HUES64 (cell line): ENCODE measurements around the gene CDC42EP1.
A peak's percentile ranks its signal among the peaks of the same experiment; 100 is the strongest.
"Not testable (repeated sequence)": the region's sequence is repeated elsewhere in the genome, so short reads cannot be mapped to it uniquely, and the experiment has no call there.

Source experiments
- H3K27ac ChIP-seq: 2 replicates; pipeline ENCODE4 v1.7.0; 2013; ENCODE audit warnings: low read depth, low read length, inconsistent platforms
- H3K27me3 ChIP-seq: 2 replicates; pipeline ENCODE4 v1.6.1; 2013; ENCODE audit warnings: mild to moderate bottlenecking, low read length; ENCODE audit not compliant: insufficient read depth
- H3K36me3 ChIP-seq: 2 replicates; pipeline ENCODE4 v1.6.1; 2013; ENCODE audit warnings: mild to moderate bottlenecking, low read length; ENCODE audit not compliant: insufficient read depth
- H3K4me1 ChIP-seq: 2 replicates; pipeline ENCODE4 v1.6.1; 2013; ENCODE audit warnings: mild to moderate bottlenecking, low read length, moderate library complexity; ENCODE audit not compliant: insufficient read depth
- H3K4me3 ChIP-seq: 2 replicates; pipeline ENCODE4 v1.5.1; 2013; ENCODE audit warnings: mild to moderate bottlenecking, low read length, moderate library complexity
- H3K9ac ChIP-seq: 2 replicates; pipeline ENCODE4 v1.6.1; 2013; ENCODE audit warnings: mild to moderate bottlenecking, low read depth, low read length
- H3K9me3 ChIP-seq: 2 replicates; pipeline ENCODE4 v1.6.1; 2013; ENCODE audit warnings: low read depth, low read length; ENCODE audit not compliant: insufficient read depth
- WGBS: fragments of 150-250, 120-280 bp; methylation state at CpG from one replicate; pipeline ENCODE4 v1.1.7; 2013; ENCODE audit warnings: missing lambda C conversion rate; 5-methylcytosine and 5-hydroxymethylcytosine counted together

The CDC42EP1 gene

DNA sequence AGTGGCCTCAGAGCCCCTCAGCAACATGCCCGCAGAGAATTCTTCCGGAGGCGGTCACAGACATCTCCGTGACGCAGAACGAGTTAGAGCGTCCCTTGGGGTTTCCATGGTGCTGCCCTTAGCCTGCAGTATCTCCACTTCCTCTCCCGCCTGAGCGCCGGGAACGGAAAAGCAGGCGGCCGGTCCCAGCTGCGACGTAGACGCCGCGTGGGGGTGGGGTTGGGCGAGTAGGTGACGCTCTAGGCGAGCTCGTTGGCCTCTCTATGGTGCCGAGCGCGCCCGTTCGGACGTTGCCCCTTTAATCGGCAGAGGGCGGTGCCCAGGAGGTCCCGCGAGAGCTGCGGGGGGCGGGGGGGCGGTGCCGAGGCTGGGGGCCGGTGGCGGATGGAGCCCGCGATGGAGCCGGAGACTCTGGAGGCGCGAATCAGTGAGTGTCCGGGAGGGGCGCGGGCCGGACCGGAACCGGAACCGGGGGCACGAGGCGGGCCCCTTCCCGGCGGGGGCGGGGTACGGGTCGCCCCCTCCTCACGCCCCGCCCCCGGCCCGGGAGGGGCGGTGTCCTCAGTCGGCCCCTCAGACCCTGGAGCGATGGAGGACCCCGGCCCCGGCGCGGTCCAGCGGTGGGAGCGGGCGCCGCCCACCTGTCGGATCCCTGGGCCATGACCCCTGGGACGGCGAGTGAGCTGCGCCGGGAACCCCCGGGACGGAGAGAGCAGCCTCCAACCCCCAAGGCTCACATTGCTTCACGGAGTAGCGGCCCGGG lies 48.4 kb downstream of the CDC42EP1 start, which contains the start of gene GGA1:
Gene GGA1, plus strand, starts transcription at position 358 of the 763 bp plus-strand sequence. Its CDS starts 27 bp downstream, at position 385.
- H3K36me3 ChIP-seq = no peaks in the 10 kb centered on the region
- H3K27me3 ChIP-seq = no peaks in the 10 kb centered on the region
- H3K9me3 ChIP-seq = no peaks in the 10 kb centered on the region
- H3K9ac ChIP-seq = peak within 1 kb of the TSS; percentile 95
- no peaks in the 10 kb centered on the region for H3K4me1 ChIP-seq
- peak within 1 kb of the TSS; percentile 78 for H3K4me3 ChIP-seq
- peak within 1 kb of the TSS; percentile 99 for H3K27ac ChIP-seq
- under 1% methylated on average over 82 of the region's 82 CpGs for WGBS

DNA sequence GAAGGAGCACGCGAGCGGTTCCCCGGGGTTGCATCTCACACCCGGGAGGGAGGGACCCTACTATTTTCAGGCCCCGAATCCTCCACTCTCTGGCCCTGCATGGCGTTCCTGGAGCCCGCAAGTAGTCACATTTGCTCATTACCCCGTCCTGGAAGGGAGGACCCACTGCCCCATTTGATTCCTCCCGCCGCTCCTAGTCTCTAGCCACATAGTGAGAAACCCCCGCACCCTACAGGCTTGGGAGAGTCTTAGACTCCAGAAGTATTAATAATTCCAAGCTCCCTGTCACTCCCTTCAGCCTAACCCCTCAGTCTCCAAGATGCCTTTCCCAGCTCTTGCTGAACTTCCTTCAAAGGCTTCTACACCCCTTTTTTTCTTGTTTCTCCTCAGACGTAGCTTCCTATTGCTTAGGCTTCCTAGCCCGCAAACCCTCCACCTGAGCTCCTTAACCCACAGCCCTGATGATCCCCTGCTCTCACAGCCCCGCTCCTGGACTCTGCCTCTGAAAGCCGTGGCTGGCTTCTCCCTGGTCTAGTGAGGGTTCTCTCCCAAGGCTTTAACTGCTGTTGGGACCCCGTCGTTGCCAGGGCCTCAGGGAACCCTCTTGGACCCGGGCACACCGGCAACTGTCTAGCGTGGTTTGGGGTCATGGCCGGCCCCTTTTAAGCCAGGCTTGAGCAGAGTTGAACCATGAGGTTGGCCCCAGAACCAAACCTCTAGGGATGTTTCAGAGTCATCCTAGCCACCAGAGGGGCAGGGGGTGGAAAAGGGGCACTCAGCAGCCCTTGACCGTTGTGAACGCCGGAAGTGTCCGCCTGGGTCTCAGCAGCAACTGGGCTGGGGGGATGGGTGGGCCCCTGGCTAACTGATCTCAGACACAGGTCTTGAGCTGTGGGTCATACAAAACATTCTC lies 49.2 kb downstream of the CDC42EP1 start:
- peak overlapping the region; percentile 78 for H3K4me3 ChIP-seq
- H3K36me3 ChIP-seq = peaks cover 7% of the 10 kb centered on the region; the same call in 1 of the 2 replicates
- 17% methylated on average over 26 of the region's 26 CpGs for WGBS
- H3K4me1 ChIP-seq = no peaks in the 10 kb centered on the region
- peak overlapping the region; percentile 84 for H3K9ac ChIP-seq
- no peaks in the 10 kb centered on the region for H3K9me3 ChIP-seq
- no peaks in the 10 kb centered on the region for H3K27me3 ChIP-seq
- peak overlapping the region; percentile 99; the same call in 1 of the 2 replicates for H3K27ac ChIP-seq

DNA sequence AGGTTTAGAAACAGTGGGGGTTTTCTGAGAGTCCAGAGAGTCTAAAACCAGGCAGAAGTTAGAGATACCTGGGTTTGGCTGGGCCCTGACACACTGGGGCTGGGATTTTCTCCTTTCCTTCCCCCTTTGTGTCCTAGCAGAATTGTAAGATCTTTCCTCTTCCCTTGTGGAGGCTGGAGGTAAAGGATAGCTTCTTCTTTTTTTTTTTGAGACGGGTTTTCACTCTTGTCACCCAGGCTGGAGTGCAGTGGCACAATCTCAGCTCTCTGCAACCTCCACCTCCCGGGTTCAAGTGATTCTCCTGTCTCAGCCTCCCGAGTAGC lies 49.8 kb downstream of the CDC42EP1 start:
- H3K9ac ChIP-seq, H3K27ac ChIP-seq, H3K9me3 ChIP-seq, H3K4me1 ChIP-seq, H3K27me3 ChIP-seq: not testable (repeated sequence)
- Histone ChIP-seq H3K4me3 (peak overlapping the region; percentile 78), H3K36me3 (peaks cover 11% of the 10 kb centered on the region; the same call in 1 of the 2 replicates)
- 88% methylated on average over 3 of the region's 3 CpGs for WGBS

DNA sequence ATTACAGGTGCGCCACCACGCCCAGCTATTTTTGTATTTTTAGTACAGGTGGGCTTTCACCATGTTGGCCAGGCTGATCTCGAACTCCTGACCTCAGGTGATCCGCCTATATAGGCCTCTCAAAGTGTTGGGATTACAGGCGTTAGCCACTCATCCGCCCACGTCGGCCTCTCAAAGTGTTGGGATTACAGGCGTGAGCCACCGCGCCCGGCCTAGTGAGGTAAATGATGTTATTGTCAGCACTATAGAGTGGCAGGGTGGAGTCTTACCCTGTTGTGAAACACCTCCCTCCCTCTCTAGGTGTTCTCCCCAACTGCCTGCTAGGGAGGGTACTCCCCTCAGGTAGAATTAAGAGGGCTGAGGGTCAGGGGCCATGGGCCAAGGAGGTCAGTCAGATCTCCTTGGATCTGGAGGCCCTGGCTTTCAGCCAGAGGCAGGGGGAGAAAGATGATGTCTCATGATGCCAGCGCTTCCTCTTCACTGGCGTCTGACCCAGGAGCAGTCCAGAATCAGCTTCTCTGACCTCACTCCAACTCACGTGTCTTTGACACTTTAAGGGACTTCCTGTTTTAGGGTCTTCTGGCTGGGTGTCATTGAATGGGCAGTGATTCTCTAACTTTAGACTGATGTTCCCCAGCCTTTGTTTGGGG lies 50.3 kb downstream of the CDC42EP1 start:
- no peaks in the 10 kb centered on the region for H3K27me3 ChIP-seq
- no peak overlapping the region for H3K27ac ChIP-seq
- no peaks in the 10 kb centered on the region for H3K4me1 ChIP-seq
- no peak overlapping the region for H3K4me3 ChIP-seq
- H3K9ac ChIP-seq = no peak overlapping the region
- H3K9me3 ChIP-seq = no peaks in the 10 kb centered on the region
- WGBS = 96% methylated on average over 15 of the region's 15 CpGs
- peaks cover 11% of the 10 kb centered on the region; the same call in 1 of the 2 replicates for H3K36me3 ChIP-seq

DNA sequence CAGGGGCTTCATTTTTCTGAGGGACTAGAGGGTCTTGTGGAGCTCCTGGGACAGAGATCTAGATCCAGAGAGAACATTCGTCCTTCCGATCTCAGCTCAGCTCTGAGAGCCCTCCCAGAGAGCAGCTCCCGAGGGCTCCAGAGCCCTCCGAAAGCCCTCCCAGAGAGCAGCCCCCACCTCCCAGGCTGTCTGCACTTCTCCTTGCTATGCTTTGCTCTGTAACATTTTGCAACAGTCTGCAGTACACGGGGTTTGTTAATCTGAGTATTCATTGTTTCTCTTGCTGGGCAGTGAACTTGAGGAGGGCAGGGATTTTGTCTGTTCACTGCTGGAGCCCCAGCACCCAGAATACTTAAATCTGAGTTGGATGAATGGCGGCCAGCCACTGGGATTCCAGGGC lies 50.9 kb downstream of the CDC42EP1 start:
- WGBS = 93% methylated on average over 6 of the region's 6 CpGs
- Histone ChIP-seq H3K4me3 (no peak overlapping the region), H3K9me3 (no peaks in the 10 kb centered on the region), H3K36me3 (peaks cover 14% of the 10 kb centered on the region), H3K27me3 (no peaks in the 10 kb centered on the region), H3K27ac (no peak overlapping the region), H3K9ac (no peak overlapping the region), H3K4me1 (no peaks in the 10 kb centered on the region)

DNA sequence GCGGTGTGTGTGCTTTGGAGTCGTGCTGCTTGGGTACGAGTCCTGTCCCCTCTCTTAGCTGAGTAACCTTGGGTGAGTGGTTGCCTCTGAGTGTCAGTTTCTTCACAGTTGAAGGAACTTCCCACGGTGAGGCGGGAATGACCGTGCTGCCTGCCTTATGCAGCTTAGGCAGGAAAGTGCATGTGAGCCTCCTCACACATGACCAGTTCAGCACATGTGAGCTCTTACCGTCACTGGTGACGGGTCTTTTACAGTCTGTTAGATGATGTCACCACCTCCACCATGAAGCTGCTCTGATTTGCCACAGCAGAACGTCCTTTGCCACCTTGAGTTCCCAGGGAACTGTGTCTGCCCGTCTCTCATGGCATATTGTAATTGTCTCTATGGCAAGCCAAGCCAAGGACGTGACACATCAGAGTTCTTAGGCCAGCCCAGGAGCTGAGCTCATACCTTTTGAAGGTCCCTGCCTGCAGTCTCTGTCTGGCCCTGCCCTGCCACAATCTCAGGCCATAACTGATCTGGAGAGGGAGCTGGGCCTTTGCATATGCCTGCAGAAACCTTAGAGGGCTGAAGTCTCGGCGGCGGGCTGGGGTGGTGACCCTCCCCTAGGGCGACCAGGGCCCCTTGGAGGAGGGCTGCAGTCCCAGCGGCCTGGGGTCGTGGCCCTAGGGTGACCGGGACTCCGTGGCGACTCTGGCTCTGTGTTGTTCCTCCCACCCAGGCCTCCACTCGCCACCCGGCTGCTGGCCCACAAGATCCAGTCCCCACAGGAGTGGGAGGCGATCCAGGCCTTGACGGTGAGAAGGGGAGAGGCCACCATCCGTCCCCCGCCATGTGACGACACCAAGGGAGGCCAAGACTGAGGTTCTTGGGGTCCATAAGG lies 56.2 kb downstream of the CDC42EP1 start:
- Histone ChIP-seq H3K9me3 (no peaks in the 10 kb centered on the region), H3K27ac (no peak overlapping the region), H3K36me3 (peaks cover 59% of the 10 kb centered on the region), H3K9ac (no peak overlapping the region), H3K4me3 (no peak overlapping the region), H3K27me3 (no peaks in the 10 kb centered on the region), H3K4me1 (no peaks in the 10 kb centered on the region)
- 95% methylated on average over 27 of the region's 27 CpGs for WGBS

DNA sequence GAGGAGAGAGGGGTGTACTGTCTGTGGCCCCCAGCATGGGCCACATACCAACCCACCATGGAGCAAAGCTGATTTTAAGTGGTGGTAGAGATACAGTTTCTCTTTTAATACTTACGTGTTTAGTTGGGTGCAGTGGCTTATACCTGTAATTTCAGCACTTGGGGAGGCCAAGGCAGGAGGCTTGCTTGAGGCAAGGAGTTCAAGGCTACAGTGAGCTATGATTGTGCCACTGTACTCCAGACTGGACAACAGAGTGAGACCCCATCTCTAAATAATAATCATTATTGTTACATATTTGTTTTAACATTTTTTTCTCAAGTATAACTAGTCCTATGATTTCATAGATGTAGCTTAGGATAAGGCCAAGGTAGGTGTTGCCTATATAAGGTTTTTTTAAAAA lies 57.2 kb downstream of the CDC42EP1 start:
- H3K9ac ChIP-seq = no peak overlapping the region
- no peaks in the 10 kb centered on the region for H3K9me3 ChIP-seq
- H3K36me3 ChIP-seq = peaks cover 64% of the 10 kb centered on the region
- 100% methylated on average over 1 of the region's 1 CpG for WGBS
- H3K27ac ChIP-seq = no peak overlapping the region
- H3K27me3 ChIP-seq = no peaks in the 10 kb centered on the region
- H3K4me1 ChIP-seq = no peaks in the 10 kb centered on the region
- H3K4me3 ChIP-seq = no peak overlapping the region

DNA sequence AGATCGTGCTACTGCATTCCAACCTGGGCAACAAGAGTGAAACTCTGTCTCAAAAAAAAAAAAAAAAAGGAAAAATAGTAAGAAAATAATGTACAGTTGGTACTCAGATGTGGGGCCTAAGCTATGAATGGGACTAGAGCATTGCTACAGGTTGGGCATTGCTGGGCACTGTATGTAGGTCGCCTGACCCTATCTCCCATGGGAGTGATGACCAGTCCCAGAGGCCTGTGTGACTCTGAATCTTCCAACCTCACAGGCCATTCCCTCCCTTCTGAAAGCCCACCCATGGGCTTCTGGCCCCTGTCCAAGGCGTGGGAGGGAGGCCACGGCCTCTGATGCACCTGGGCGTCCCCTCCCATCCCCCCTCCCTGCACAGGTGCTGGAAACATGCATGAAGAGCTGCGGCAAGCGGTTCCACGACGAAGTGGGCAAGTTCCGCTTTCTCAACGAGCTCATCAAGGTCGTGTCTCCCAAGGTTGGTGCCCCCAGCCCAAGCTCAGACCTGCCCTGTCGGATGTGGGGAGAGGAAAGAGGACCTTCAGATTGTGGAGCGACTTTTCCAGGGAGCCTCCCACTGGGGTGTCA lies 57.9 kb downstream of the CDC42EP1 start:
- no peak overlapping the region for H3K27ac ChIP-seq
- peaks cover 65% of the 10 kb centered on the region for H3K36me3 ChIP-seq
- no peaks in the 10 kb centered on the region for H3K4me1 ChIP-seq
- H3K9ac ChIP-seq = no peak overlapping the region
- H3K9me3 ChIP-seq = no peaks in the 10 kb centered on the region
- H3K4me3 ChIP-seq = no peak overlapping the region
- WGBS = 96% methylated on average over 14 of the region's 14 CpGs
- no peaks in the 10 kb centered on the region for H3K27me3 ChIP-seq

DNA sequence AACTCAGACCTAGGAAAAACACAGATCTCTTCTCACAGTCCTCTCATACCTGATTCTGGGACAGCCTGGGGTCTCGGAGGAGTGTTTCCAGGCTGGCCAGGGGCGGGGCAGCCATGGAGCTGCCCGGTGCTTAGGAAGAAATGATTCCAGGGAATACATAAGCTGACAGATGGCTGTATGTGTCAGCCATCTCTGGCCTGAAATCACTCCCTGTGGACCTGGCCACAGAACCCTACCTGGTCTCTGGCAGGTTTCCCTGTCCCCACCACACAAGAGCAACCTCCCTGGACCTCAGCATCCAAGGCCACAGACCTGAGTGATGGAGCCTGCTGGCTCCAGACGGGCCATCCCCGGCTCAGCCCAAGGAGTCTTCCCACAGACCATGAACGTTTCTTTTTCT lies 58.4 kb downstream of the CDC42EP1 start:
- no peaks in the 10 kb centered on the region for H3K9me3 ChIP-seq
- peaks cover 68% of the 10 kb centered on the region for H3K36me3 ChIP-seq
- H3K27me3 ChIP-seq = no peaks in the 10 kb centered on the region
- no peak overlapping the region for H3K27ac ChIP-seq
- WGBS = 96% methylated on average over 6 of the region's 6 CpGs
- no peak overlapping the region for H3K4me3 ChIP-seq
- H3K9ac ChIP-seq = no peak overlapping the region
- H3K4me1 ChIP-seq = 0 out of 2 replicates have a peak, but pooled peaks cover under 1% of the 10 kb centered on the region
